ENCODE measurements around the gene MLC1.

The MLC1 gene

DNA sequence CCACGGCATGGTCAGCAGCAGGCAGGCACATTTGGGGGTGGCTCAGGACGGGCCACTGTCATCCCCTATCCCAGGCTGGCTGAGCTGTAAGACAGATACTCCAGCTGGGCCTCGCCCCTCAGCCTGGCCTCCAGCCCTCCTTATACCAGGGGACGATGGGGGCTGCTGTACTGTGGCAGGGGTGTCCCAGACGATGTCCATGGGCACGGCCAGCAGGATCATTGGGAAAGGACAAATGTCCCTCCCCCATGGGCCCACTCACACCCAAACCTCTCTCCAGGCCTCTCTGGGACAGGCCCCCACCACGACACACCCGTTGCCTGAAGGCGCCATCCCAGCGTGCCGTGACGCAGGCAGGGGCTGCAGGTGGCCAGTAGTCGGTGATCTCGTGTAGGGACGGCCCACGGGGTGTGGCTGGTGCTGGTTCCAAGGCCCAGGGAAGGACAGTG is 71.1 kb downstream of the MLC1 start:
- H3K4me3 ChIP-seq (replicated peaks; ENCODE audit: low read depth, low read length) = no peak overlapping the region

DNA sequence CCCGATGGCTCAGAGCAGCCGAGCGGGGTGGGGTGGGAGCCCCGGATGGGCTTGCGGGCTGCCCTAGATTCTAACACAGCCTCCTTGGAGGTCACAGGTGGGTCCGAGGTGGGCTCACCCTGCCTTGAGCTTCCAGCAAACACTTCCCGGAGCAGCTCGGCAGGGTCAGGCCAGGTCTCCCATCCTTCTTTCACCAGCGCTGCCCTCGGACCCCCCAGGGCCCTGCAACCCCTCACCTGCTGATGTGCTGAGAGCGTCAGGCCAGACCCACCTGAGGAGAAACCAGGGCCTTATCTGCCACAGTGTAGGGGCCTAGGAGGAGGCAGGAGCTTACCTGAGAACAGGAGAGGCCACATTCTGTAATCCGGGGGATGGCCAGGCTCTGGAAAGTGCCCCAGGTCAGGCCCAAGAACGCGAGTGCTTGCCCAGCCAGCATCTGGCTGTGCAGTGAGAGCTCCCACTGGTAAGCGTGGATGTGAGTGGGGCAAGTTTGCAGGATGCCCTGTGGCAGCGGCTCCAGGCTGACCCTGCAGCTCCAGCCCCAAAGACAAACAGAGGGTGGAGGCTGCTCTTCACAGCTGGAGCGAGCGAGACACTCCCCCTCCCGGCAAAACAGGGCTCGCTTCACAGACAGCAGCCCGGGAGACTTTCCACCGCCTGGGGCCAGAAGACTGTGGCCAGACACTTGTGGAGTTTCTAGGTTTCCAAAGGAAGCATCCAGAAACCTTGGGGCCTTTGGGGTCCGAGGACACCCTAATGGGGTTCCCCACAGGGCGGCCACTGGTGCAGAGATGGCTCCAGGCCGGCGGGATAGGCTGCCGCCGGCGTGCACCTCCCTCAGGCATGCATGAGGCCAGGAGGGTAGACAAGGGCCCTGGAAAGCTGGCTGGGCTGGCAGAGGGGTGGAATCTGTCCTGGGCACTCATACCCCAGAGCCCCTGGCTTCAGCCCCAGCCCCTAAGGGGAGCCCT is 72.7 kb downstream of the MLC1 start, which contains the start of gene IL17REL:
Gene IL17REL, minus strand, starts transcription at position 555 of the 971 bp plus-strand sequence. Its CDS starts 119 bp downstream, at position 436.
- H3K4me3 ChIP-seq (replicated peaks; ENCODE audit: low read depth, low read length) = no peak within 1 kb of the TSS
- TF ChIP-seq, protein P1, sequence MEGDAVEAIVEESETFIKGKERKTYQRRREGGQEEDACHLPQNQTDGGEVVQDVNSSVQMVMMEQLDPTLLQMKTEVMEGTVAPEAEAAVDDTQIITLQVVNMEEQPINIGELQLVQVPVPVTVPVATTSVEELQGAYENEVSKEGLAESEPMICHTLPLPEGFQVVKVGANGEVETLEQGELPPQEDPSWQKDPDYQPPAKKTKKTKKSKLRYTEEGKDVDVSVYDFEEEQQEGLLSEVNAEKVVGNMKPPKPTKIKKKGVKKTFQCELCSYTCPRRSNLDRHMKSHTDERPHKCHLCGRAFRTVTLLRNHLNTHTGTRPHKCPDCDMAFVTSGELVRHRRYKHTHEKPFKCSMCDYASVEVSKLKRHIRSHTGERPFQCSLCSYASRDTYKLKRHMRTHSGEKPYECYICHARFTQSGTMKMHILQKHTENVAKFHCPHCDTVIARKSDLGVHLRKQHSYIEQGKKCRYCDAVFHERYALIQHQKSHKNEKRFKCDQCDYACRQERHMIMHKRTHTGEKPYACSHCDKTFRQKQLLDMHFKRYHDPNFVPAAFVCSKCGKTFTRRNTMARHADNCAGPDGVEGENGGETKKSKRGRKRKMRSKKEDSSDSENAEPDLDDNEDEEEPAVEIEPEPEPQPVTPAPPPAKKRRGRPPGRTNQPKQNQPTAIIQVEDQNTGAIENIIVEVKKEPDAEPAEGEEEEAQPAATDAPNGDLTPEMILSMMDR (IDR thresholded peaks at IDR 0.05; ENCODE audit: low read length, missing control alignments) = peak; percentile 25
- peak; percentile 25 for DNase-seq (ENCODE audit: low read depth)

More for the DNA sequence above, 71.1 kb downstream of the MLC1 start:
- DNase-seq (ENCODE audit: low read depth) = no peak
- TF ChIP-seq, protein P1 (IDR thresholded peaks at IDR 0.05; ENCODE audit: low read length, missing control alignments) = no peak

DNA sequence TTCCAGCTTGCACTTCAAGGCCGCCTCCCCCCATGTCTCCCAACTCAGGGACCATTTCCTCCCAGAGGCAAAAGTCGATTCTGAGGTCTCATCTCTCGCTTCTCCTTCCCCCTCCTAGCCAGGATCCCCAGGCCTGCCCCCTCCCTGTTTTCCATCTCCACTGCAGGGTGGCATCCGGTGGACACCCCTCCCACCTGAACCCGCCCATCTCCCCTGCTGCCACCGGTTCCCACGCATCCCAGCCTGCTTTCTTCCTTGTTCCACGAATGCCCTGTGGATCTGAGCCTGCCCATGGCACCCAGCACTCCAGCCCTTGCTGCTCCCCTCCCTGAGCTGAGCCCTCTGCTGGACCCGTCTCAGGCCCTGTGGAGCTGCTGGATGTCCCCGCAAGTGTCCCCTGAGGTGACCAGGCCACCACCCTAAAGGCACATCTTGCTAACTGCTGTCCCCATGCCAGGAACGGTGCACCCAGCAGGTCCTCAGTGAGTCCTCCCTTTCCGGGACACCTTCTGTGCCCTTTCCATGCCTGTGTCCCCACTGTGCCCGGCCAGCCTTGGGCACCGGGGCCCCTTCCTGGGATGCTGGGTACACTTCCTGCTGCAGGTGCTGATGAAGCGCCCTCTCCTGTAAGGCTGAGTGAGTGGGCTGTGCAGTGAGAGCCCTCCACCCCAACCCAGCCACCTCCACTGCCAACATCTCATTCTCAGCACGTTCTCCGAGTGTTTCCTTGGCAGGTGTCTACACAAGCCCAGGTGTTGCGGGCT is 73.6 kb downstream of the MLC1 start:
- DNase-seq (ENCODE audit: low read depth) = no peak
- H3K4me3 ChIP-seq (replicated peaks; ENCODE audit: low read depth, low read length) = no peak overlapping the region
- TF ChIP-seq, protein P1 (IDR thresholded peaks at IDR 0.05; ENCODE audit: low read length, missing control alignments) = no peak

DNA sequence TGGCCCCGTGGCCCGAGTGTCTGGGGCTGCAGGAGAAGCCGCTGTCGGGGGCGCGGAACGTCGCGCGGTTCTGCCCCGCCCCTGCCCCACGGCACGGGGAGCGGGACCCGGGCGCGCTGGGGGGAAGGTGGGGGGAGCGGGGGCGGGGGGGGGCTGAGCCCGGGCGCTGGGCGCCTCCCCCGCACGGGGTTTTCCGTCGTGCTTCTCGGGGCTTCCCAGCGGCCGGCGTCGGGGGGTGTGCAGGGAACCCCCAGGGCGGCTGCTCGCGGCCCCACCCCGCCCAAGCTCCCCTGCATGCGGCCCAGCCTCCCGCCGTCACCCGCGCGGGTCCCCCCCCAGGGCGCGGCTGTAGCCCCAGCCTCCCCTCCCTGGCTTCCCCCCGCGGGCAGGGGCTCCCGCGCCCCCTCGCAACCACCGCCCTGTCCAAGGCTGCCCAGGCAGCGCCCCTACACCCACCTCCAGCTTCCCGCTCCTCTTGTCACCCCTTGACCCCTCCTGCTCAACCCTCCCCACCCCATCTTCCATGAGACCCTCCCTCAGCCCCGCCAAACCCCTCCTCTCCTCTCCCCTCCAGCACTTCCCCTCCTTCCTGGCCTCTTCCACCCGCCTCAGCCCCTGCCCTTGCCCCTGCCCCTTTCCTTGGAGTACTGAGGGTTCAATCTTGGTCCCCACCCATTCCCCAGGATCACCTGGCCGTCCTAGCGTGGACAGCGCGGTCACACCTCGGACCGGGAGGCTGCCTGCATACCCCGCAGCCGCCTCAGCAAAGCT is 74.4 kb downstream of the MLC1 start:
- H3K4me3 ChIP-seq (replicated peaks; ENCODE audit: low read depth, low read length) = no peak overlapping the region
- DNase-seq (ENCODE audit: low read depth) = no peak
- TF ChIP-seq, protein P1 (IDR thresholded peaks at IDR 0.05; ENCODE audit: low read length, missing control alignments) = no peak

DNA sequence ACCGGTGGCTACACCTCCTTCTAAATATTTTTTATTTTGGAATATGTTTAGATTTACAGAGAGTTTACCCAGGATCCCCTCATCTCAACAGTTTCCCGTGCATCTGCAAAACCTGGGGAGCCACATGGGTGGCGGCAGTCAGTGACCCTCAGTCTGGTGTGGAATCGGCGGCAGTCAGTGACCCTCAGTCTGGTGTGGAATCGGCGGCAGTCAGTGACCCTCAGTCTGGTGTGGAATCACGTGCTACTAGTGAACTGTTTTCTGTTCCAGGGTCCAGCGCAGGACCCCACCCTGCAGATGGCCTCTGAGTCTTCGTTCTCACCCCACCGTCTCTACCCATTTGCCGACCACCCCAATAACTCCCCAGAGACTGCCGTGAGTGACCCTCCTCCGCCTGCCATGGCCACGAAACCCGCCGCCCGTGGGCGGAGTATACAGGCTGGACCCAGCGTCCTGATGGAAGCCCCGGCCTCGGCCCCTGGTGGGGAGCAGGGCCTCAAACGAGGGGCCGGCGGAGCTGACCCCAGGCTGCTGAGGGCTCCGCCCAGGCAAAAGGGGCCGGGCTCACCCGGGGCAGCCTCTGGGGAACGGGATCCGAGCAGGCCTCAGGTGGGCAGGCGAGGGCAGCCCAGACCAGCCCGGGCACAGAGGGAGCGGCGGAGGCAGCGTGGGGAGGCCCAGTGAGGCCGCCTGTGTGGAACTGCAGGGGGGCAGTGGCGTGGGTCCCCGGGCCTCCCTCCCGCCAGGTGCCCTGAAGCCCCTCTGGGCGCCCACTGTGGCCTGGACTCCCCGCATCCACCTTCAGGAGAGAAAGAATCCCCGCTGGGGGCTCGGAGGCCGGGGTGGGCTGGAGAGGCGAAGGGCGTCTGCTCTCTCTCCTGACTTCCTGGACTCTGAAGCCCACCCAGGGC is 75.2 kb downstream of the MLC1 start:
- no peak for DNase-seq (ENCODE audit: low read depth)
- H3K4me3 ChIP-seq (replicated peaks; ENCODE audit: low read depth, low read length) = no peak overlapping the region
- TF ChIP-seq, protein P1 (IDR thresholded peaks at IDR 0.05; ENCODE audit: low read length, missing control alignments) = no peak

Data from fibroblast of pulmonary artery (primary cell).